GM21423 (cell line): ENCODE data around the gene PKNOX1.
"Not testable (repeated sequence)": the region's sequence is repeated elsewhere in the genome, so short reads cannot be mapped to it uniquely, and the experiment has no call there.

Experiments used
- ATAC-seq: cut with Tn5 transposase; IDR thresholded peaks from one replicate; pipeline ENCODE4 v1.9.1; 2021; ENCODE audit warnings: mild to moderate bottlenecking, moderate library complexity; ENCODE audit not compliant: unreplicated experiment

PKNOX1 gene

DNA sequence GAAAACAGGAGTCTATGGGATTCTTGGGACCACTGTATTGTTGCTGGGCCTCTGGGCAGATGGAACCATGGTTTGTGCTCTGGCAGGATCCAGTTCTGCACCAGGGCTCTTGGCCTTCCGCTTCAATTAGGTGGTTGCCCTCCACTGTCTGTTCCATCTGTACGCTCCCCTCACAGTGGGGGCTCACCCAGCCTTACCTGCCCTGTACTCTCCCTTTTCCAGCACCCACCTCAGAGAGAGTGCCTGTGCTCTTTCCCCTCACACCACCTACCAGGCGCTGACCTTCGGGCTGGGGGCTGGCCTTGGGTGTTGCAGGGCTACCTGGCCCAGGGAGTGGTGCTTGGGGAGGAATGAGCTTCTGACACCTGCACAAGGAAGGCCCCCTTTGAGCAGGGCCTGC, 7.5 kb downstream of the PKNOX1 start:
- no peak for ATAC-seq

- ATAC-seq, result no peak
Observed at GRCh38 chr21:42983103-42983502, 8.7 kb downstream of the PKNOX1 start.

- ATAC-seq, result no peak
Observed at GRCh38 chr21:42983869-42984268, 9.5 kb downstream of the PKNOX1 start.

DNA sequence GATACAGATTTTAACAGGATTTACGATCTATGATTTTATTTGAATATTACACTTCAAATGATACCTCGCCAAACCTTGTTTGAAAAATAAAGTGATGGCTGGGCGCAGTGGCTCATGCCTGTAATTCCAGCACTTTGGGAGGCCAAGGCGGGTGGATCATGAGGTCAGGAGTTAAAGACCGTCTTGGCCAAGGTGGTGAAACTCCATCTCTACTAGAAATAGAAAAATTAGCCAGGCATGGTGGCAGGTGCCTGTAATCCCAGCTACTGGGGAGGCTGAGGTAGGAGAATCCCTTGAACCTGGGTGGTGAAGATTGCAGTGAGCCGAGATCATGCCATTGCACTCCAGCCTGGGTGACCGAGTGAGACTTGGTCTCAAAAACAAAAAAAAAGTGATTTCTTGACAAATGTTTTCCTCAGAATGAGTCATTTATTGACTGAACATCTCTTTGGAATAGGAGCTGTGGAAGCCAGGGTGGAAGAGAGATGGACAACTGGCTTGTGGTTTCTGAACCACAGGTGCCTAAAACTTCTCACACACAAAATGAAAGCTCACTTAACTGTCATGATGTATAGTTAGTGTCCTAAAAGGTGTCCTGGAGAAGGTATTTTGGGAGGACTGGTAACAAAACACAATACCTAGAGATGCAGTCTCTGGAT, 11.9 kb downstream of the PKNOX1 start:
- no peak for ATAC-seq

- ATAC-seq, result no peak
Observed at GRCh38 chr21:42988236-42988965, 14.0 kb downstream of the PKNOX1 start.

DNA sequence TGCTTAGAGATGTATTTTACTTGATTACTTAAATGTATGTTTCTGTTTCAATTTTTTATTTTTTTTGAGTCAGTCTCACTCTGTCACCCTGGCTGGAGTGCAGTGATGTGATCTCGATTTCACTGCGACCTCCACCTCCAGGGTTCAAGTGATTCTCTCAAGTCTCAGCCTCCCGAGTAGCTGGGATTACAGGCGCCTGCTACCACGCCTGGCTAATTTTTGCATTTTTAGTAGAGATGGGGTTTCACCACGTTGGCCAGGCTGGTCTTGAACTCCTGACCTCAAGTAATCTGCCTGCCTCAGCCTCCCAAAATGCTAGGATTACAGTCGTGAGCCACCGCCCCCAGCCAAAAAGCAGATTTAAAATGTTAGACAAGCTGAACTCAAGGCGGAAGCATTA, 15.0 kb downstream of the PKNOX1 start:
- ATAC-seq, result not testable (repeated sequence)

DNA sequence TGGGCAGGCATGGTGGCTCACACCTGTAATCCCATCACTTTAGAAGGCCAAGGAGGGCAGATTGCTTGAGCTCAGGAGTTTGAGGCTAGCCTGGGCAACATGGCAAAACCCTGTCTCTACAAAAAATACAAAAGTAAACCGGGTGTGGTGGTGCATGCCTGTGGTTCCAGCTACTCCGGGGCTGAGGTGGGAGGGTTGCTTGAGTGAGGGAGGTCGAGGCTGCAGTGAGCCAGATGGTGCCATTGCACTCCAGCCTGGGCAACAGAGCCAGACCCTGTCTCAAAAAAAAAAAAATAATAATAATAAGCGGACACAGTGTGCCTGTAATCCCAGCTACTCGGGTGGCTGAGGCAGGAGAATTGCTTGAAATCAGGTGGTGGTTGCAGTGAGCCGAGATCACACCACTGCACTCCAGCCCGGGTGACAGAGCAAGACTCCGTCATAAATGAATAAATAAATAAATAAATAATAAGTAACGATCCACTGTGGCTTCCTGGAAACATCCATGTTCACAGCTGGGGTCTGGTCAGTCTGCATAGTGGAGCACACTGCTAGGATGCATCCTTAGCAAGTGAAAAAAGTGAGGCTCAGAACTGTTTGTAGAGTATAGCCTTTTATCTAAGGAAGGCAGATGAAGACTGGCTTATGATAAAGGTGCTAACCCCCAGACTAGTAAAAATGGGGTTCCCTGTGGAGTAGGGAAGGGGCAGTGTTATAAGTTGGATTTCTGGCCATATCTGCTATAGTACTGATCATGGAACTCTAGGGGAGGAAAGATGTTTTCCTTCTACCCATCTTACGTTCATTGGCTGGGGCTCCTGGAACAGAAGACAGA, 15.7 kb downstream of the PKNOX1 start:
- ATAC-seq, result no peak

GRCh38 chr21:42991992-42992740, 17.8 kb downstream of the PKNOX1 start:
- ATAC-seq, result no peak

DNA sequence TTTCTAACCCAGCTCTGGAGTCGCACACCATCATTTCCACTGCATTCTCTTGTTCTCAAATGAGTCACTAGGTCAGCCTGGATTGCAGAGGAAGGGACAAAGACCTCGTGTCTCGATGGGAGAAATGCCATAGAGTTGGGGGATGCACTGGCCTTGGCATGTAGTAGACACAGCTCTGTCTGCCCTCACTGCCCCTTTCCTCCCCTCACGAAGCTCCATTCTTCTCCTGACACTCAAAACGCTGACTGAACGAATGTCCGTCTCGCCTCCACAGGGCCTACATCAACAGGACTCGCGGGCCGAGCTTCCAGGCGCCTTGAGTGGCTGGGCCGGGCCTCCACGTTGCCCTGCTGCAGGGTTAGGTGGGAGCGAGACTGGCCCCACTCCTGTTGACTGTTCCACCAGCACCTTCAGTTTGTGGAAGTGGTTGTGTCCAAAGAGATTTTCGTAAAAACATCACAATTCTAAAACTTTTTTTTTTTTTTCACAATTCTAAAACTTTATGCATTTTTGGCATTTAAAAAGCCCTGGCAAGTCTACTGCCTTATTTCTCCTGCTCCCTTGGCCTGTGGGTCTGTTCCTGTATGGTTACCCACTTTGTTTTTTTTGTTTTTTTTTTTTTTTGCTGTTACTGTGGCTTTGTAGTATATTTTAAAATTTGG, 18.8 kb downstream of the PKNOX1 start:
- ATAC-seq, result no peak

DNA sequence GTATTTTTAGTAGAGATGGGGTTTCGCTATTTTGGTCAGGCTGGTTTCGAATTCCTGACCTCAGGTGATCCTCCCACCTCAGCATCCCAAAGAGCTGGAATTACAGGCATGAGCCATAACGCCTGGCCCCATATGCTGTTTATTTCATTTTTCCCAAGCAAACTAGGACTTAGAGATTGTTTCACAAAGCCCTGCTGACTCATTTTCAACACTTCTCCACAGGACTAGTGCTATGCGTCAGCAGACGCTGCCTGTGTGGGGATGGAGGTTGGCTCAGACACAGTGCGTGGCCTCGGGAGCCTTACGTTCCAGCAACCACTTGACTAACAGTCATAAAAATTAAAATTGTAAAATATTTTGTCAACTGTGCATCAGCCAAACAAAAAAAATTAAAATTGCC, 22.7 kb downstream of the PKNOX1 start:
- ATAC-seq, result no peak

DNA sequence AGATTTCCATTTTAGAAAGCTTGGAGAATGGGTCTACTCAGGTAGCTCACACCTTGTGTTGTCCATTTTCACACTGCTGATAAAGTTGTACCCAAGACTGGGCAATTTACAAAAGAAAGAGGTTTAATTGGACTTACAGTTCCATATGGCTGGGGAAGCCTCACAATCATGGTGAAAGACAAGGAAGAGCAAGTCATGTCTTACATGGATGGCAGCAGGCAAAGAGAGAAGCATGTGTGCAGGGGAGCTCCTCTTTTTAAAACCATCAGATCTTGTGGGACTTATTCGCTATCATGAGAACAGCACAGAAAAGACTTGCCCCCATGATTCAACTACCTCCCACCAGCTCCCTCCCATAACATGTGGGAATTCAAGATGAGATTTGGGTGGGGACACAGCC, 23.6 kb downstream of the PKNOX1 start:
- ATAC-seq, result not testable (repeated sequence)

DNA sequence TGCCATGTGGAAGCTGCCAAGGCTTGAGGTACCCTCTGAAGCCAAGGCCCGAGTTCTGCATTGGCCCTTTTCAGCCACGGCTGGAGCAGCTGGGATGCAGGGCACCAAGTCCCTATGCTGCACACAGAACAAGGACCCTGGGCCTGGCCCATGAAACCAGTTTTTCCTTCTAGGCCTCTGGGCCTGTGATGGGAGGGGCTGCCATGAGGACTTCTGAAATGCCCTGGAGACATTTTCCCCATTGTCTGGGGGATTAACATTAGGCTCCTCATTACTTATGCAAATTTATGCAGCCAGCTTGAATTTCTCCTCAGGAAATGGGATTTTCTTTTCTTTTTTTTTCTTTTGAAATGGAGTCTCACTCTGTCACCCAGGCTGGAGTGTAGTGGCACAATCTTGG, 24.8 kb downstream of the PKNOX1 start:
- ATAC-seq, result not testable (repeated sequence)

- not testable (repeated sequence) for ATAC-seq
Observed at GRCh38 chr21:43000041-43000440, 25.7 kb downstream of the PKNOX1 start.

DNA sequence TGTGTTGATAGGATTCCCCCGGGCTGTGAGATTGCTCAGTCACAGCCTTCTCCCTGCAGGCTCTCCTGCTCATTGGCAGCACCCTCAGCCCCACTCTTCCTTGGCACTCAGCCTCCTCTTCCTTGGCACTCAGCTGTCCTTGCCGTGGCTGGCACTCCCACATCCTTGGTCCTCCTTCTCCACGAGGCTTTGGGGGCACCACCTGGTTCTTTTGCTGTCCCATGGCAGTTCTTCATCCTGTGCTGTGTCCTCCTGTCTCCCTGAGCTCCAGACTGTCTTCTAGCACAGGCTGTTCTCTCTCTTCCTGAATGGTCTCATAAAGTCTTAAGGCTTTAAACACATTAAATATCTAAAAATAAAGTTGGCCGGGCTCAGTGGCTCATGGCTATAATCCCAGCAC, 27.0 kb downstream of the PKNOX1 start:
- no peak for ATAC-seq

DNA sequence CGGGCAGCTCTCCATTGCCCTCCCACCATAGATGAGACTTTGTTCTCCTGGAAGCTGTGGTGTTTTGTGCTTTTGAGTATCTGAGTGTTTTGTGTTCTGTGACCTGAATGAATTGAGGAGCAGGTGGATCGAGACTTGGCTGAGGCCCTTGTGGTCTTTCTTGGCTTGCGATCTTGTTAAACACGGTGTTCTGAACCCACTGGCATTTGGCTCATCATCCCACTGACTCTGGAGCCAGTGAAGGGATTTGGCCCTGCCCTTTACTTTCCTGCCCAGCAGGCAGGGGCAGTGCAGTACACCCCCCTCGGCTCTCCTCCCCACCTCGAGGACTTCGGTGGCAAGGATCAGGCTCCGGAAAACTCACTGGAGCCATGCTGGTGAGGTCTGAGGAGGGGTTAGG, 30.6 kb downstream of the PKNOX1 start:
- ATAC-seq, result no peak

DNA sequence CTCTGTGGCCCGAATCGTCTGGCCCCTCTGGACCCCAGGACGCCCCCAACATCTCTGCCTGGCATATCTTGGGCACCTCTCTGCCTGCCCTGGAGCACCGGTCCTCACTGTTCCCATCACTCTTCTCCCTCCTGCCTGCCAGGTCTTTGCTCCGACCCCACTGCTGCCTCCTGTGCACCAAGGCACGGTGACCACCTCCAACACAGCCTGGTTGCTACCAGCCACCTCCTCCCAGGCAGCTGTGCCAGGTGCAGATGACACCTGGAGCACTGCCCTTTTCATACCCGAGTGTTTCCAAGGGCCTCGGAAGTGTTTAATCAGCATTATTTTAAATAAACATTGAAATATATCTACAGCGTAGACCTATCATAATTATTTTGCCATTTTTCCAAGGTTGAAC, 31.3 kb downstream of the PKNOX1 start:
- ATAC-seq, result no peak

- not testable (repeated sequence) for ATAC-seq
Observed at GRCh38 chr21:43006051-43006873, 31.9 kb downstream of the PKNOX1 start.

DNA sequence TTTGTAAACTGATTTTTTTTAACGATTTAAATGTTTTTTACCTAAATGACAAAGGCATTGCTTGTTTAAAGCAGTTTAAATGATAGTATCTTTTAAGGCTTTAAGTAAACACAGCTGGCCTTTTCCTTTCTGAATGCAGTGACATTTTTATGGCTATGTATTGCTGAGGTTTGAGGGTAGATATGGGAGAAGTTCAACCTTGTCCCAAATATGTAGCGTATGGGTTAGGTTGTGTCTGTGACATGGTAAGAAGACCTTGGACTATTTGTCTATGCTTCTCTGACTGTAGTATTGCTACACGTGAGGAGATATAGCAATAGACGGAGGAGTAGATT, 32.5 kb downstream of the PKNOX1 start:
- no peak for ATAC-seq

GRCh38 chr21:43012596-43012995, 38.2 kb downstream of the PKNOX1 start:
- ATAC-seq, result no peak
